NCI-H2227 (cell line): Measurements from ENCODE around the gene SH2B3.
"Not testable (repeated sequence)": the region's sequence is repeated elsewhere in the genome, so short reads cannot be mapped to it uniquely, and the experiment has no call there.

Source experiments
- DNase-seq: peaks from one replicate; lab custom pipeline; 2025; ENCODE audit not compliant: unreplicated experiment; lab: John Stamatoyannopoulos, UW

SH2B3 gene

DNA sequence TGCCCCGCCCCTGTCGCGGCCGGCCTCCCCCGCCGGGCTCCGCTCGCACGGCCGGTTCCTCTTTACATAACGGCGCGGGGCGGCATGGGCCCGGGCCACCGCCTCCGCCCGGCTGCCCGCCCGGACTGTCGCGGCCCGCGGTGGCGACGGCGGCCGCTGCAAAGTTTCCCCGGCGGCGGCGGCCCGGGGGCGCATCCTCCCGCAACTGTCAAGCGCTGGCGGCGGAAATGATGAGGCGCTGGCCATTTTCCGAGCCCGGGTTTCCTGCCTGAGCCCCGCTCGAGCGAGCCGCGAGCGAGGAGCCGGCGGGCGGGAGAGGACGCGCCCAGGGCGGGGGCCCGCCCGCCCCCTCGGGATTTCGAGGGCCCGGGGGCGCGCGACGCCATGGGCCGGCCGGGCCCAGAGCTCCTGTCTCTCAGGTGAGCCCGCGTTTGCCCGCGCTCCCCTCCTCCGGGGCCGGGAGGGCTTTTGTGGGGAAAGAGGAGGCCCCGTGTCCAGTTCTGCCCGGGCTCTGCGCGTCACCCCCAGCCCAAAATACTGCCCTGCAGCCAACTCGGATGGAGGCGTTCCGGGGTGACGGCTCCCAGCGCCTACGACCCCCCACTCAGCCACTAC is at the start of gene SH2B3:
Gene SH2B3, plus strand, starts transcription at position 65 of the 615 bp plus-strand sequence. CDS start 12,223 bp downstream, outside the sequence.
- peak; percentile 84 for DNase-seq

DNA sequence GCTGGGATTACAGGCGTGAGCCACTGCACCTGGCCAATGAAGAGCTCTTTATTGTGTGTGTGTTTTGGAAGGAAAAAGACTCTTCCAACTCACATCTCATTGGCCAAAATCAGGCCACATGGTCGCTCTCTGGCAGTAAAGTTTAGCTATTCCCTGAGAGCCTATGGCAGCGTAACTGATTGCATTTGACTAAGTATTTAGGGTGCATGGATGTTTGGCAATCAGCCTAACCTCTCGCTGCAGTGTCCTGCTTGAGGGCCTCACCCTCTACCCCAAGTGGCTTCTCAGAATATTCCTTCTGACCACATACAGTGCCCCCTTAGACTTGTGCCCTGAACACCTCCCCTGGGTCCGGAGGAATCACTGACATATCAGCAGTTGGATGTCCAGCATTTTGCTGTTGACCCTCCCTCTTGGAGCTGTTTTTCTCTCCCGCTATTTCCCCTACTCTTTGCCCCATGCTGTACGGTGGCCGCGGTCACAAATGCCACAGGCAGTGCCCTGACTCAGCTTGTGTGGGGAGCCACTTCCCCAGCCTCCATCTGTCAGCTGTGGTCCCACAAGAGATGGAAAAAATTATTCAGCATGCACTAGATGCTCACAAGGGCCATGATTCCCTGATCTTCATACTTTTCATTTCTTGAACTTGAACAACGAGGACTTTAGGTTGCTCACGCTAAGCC is 46.4 kb upstream of the SH2B3 start:
- no peak for DNase-seq

- no peak for DNase-seq
Observed at GRCh38 chr12:111359914-111360276, 45.8 kb upstream of the SH2B3 start.

GRCh38 chr12:111360325-111360930 is 45.3 kb upstream of the SH2B3 start:
- DNase-seq: no peak

DNA sequence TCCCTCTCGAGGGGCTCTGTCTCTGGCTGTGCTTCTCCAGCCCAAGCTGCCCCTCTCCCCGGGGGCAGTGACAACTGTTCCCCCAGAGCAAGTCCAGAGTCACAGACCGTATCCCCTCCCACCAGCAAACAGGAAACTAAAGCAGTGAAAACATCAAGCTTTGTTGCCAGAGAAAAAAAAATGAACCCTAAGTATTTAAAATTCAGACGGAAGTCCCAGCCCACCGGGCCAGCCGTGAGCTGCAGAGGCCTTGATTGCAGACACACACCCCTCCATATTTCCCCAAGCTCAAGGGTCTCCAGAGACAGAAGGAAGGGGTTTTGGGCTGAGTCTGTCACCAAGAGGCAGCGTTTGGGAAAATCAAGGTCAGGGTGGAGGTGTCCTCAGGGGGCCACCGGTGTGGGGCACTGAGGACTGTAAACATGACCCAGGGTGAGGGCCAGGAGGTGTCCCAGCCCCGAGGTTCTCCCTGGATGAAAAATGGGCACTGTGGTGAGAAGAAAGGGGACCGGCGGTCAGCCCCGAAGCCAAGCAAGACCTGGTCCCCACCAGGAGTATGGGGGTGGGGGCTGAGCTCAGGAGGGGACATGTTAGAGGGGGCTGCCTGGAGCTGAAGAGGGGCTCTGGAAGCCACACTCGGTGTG is 44.5 kb upstream of the SH2B3 start:
- no peak for DNase-seq

DNA sequence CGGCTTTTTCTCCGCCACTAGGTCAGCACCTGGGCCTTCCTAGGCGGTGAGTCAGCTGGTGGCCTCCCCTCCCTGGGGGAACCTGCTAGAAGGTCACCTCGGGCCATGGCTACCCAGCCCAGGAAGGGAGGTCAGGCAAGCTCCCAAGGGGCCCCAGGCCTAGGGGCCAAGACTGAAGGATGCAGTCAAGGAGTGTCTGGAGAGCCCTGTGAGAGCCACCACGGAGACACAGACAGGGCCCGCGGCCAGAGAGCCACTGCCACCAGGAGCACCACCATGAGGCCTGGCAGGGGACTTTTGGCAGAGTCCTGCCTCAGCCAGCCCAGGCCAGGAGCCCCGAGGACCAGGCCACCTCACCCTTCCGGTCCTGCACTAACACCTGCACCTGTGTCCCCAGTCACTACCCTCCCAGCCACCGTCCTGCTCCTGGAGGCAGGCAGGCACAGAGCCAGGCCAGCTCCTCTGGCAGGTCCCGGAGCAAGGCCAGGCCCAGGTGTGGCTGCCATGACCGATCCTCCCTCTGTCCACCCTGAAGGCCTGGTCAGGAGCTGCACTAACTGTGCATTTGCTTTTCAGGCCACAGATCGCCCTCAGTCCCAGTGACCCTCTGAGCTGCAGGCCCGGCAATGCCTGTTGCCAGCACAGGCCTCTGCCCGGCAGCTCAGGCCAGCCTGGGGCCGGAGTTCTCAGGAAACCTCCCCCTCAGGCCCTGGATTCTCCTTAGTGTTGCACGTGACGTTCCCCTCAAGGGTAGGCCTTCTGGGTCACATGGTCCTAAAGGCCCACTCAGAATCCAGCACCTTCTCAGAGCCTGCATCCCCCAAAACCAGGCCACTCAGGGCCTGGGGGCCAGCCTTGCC is 43.8 kb upstream of the SH2B3 start:
- DNase-seq: no peak

DNA sequence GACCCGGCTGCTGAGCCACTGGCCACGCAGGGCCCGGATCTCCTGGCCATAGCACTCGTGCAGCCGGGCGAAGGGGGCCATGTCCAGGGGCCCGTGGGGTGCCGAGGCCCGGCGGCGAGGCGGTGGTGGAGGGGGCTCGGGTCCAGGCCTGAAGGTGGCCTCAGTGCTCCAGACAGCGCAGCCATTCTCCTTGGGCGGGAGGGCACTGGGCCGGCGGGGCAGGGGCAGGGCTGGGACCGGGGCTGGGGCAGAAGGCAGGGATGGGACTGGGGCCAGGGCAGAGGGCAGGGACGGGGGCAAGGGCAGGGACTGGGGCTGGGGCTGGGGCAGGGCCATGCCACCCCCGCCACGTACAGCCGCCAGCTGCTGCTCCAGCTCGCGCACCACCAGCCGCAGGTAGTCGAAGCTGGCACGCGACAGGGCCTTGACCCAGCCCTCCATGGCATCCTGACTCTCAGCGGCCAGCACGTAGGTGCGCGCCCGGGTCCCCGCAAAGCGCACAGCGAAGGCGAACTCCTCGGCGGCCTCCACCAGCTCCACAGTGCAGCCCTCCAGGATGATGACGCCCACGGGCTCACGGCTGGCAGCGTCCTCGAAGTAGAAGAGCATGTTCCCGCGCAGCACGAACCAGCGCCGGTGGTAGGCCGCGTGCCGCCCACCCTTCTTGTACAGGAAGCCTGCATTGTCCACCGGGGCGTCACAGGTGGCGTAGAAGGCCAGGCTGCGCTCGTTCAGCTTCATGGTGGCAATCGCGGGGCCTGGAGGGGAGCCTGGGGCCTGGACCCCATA is 42.8 kb upstream of the SH2B3 start:
- DNase-seq: no peak

DNA sequence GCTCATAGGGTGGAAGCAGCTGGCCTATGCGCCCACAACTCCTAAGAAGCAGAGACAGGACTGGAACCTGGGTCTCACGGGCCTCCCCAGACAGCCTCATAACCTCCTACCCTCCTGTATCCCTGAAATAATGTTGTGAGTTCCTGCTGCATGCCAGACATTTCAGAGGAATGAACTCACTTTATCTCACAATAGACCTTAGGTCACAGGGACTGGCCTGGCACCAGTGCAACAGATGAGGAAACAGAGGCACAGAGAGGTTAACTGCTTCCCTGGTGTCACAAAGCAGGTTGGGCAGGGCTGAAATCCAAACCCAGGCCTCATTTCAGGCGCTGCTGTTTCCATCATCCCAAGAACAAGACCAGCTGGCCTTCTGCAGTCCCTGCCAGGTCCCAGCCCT is 42.1 kb upstream of the SH2B3 start:
- no peak for DNase-seq

DNA sequence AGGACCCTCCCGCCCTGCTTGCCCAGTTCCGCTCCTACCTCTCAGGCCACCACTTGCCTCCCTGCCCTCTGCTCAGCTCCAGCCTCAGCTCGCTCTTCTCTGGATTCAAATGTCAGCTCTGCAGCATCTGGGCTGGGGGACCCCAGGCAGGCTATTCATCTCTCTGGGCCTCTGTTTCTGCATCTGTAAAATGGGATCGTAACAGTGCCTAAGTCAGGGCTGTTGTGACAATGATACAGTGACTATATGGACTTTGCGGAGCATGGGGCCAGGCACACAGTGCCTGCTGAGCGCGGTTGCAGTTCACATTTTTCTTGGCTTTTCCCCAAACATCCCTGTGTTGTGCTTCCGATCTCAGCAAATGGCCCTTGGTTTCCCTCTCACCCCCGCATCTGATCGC is 39.6 kb upstream of the SH2B3 start:
- DNase-seq: no peak

DNA sequence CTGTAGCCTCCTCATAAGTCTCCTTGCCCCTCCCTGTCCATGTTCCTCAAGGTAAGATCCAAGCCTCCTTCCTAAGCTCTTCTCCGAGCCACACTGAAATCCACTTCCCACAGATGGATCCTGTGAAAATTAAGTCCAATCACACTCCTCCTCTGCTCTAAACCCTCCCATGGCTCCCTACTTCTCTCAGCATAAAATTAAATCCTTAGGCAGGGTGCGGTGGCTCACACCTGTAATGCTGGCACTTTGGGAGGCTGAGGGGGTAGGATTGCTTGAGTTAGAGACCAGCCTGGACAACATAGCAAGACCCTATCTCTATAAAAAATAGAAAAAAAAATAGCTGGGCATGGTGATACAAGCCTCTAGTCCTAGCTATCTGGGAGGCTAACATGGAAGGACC is 39.1 kb upstream of the SH2B3 start:
- DNase-seq: no peak

DNA sequence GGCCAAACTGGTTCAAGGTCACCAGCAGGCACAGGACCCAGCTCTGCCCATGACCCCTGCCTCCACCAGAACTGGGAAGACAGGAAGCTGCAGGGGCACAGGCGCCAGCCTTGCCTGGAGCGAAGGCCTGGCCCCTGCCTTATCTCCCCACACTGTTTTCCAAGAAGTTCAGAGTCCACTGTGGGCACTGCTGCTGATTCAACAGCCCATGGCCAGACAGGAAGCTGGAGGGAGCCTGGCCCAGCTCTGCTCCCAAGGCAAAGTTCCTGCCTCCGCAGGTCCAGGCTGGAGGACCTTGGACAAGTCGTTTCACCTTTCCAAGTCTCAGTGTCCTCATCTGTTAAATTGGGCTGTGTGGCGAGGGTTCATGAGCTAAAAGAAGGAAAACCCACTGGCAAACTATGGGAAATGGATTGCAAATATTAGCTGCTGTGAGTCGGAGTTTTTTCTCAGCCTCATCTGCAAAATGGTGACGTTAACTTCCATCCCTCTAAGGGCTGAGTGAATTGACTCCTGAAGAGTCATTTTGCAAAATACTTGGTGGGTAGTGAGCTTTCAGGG is 38.0 kb upstream of the SH2B3 start:
- no peak for DNase-seq

- DNase-seq: no peak
Observed at GRCh38 chr12:111368291-111368787, 37.4 kb upstream of the SH2B3 start.

DNA sequence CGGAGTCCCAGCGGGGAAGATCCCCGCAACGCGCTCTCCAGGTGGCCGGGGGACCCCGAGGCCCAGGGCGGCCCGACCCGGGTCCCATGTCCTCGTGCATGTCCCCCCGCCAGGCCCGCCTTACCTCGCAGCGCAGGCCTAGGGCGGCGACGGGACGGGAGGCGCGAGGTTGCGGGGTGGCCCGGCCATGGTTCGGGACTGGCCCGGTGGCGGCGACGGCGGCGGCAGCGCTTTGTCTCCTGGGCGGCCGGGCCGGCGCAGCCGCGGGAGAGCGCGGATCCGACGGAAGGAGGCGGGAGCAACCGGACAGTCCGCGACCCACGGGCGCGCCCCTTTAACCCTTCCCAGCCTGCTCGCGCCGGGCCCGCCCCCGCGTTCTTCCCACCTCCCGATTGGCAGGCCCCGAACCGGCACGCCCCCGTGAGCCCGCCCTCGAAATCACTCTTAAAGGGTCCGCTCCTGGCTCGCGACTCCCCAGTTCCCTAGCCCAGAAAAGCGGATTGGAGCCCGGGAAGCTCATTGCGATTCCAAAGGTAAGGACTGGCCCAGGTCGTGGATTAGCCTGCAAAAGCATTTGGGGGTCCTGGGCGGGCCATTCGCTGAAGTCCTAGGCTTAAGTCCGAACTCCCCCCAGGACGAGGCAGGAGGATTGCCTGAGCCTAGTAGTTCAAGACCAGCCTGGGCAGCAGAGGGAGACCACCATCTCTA is 36.8 kb upstream of the SH2B3 start, which contains the start of gene PHETA1:
Gene PHETA1, minus strand, starts transcription at position 308 of the 708 bp plus-strand sequence. CDS start 5,668 bp downstream, outside the sequence.
- peak; percentile 90 for DNase-seq

DNA sequence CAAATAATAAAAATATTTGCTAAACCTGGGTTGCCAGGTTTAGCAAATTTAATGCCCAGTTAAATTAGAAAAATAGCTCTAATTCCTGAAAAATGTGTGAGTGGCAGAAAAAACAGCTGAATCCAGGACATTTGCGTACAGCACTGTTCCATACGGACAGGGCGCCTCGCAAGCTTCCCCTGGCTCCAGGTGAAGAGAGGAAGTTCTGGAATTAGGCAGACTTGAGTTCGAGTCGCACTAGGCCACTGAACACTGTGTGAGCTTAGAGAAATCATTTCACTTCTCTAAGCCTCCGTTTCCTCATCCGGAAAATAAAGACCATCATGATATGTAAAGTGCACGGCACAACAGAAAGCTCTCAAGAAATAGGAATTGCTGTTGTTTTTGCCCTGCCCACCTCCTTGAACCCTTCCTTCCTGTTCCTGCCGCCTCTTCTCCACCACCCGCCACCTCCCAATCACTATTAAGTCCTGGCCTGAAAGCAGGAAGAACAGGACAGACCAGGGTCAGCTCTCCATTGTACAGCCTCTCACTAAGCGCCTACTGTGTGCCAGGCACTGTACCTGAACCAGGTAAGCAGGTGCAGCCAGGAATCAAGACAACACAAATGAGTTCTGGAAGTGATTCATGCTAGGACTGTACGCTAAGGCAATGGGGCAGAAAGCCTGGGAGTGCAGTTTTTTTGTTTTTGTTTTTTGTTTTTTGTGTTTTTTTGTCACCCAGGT is 36.1 kb upstream of the SH2B3 start:
- no peak for DNase-seq

- not testable (repeated sequence) for DNase-seq
Observed at GRCh38 chr12:111373231-111373630, 32.5 kb upstream of the SH2B3 start.

- DNase-seq: no peak
Observed at GRCh38 chr12:111377440-111377839, 28.3 kb upstream of the SH2B3 start.

- DNase-seq: no peak
Observed at GRCh38 chr12:111379942-111380554, 25.7 kb upstream of the SH2B3 start.

- DNase-seq: no peak
Observed at GRCh38 chr12:111384596-111384995, 21.1 kb upstream of the SH2B3 start.
